Vagina (tissue), 2 donors: ENCODE results near the gene PLA2G4B. TPM values are rescaled to one million over a fixed set of nuclear protein-coding genes. Genes with fewer than 3 reads are reported as not detected.
"Not testable (repeated sequence)": the region's sequence is repeated elsewhere in the genome, so short reads cannot be mapped to it uniquely, and the experiment has no call there.

Experiments used
- DNase-seq, 2 donors: peaks; one replicate each; pipeline ENCODE4 v3.0.0-alpha.2; 2017; ENCODE audit errors: extremely low spot score in 2 of 2
- H3K27ac ChIP-seq: fragments of 200-600 bp; sonication (generic); one replicate; pipeline ENCODE4 v1.5.1; 2019
- H3K27me3 ChIP-seq: fragments of 200-600 bp; sonication (generic); one replicate; pipeline ENCODE4 v1.5.1; 2019
- H3K36me3 ChIP-seq, 2 donors: fragments of 200-600 bp; sonication (generic); one replicate each; pipeline ENCODE4 v1.5.1; 2017 to 2019
- H3K4me1 ChIP-seq: fragments of 200-600 bp; sonication (generic); one replicate; pipeline ENCODE4 v1.5.1; 2019
- H3K4me3 ChIP-seq, 2 donors: fragments of 200-600 bp; sonication (generic); 1 replicate in 1 of 2; 2 replicates in 1 of 2; pipeline ENCODE4 v1.5.1; 2016 to 2019
- H3K9me3 ChIP-seq: fragments of 200-600 bp; sonication (generic); one replicate; pipeline ENCODE4 v1.5.1; 2019
- POLR2A ChIP-seq, 2 donors: fragments of 450-650 bp; IDR thresholded peaks; one replicate each; pipeline ENCODE4 v1.6.1; 2017; ENCODE audit warnings: antibody characterized with exemption in 2 of 2, mild to moderate bottlenecking in 2 of 2, moderate library complexity in 2 of 2
- POLR2AphosphoS5 ChIP-seq, 2 donors: sonication (generic); formaldehyde crosslinking; IDR thresholded peaks; one replicate each; pipeline ENCODE4 v1.9.0; 2017; ENCODE audit warnings: antibody characterized with exemption in 2 of 2, mild to moderate bottlenecking in 2 of 2, low read depth in 1 of 2; ENCODE audit not compliant: insufficient read depth in 1 of 2
- intact Hi-C: fragments of 100-400 bp; cut with DNase I; formaldehyde crosslinking; loops from one replicate; pipeline ENCODE4 v1.15.1; 2023
- total RNA-seq: library from RNA; depleted of rRNA; stranded (reverse); fragments of >200 nt; gene quantifications from one replicate; pipeline ENCODE4 v1.2.3, GENCODE V29; 2016
- TF ChIP-seq, protein P1 (sequence below), 3 experiments: fragments of 450-650 bp in 2 of 3; fragments of 200-600 bp in 1 of 3; sonication (generic) in 1 of 3; IDR thresholded peaks; one replicate each; pipeline ENCODE4 v1.5.1; 2017 to 2019; ENCODE audit warnings: antibody characterized with exemption in 3 of 3, mild to moderate bottlenecking in 2 of 3, moderate library complexity in 2 of 3

Gene PLA2G4B
- total RNA-seq, 1 donor from 2014 or later = 34.1 TPM

DNA sequence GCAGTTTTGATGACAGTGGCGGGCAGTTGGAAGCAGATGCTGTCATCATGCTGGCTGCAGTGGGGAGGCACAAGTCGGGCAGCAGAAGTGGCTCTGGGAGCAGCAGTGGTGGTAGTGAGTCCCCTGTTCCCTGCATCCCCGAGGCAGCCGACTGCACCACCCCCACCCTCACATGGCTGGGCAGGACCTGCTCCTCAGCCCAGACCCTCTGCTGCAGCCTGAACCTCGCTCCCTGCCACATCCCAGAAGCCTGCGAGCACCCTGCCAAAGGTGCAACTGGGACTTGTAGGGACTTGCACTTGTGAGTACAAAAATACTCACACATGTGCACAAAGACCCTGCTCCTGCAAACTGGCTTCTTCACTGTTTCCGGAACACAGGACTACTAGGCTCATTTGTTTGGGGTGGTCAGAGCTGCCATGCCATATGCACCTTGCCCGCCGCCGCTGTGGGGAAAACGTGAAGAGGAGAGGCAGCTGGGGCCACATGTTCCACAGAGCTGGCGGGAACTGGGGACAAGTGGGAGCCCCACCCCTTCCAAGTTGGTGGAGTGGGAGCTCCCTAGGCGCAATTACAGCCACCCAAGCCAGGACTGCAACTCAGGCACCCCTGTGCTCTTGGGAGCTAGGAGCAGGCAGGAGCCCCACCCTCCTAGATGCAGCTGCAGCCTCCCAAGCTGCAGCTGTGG, 8.5 kb upstream of the PLA2G4B start:
- no peak overlapping the region for H3K27ac ChIP-seq

DNA sequence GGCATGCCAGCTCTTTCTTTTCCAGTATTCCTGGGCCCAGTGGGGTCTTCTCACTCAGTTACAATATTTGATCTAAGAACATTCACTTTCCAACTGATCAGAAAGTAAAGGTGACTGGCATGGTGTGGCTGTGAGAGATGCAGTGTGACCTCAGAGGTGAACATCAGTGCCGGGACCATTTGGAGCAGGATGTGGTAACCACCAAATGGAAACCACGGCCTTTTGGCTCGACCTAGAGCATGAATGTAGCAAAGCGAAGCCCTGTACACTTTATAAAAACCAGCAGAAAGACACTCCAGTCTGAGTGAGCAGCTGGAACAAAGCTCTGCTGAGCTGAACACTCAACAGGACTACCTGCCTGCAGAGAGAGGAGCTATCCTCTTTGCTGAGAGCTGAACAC, 7.4 kb upstream of the PLA2G4B start:
- peak overlapping the region; percentile 42 for H3K27ac ChIP-seq
- H3K27me3 ChIP-seq, H3K9me3 ChIP-seq, DNase-seq, H3K4me3 ChIP-seq, intact Hi-C loops, H3K36me3 ChIP-seq: not testable (repeated sequence)
- H3K4me1 ChIP-seq = peaks cover 70% of the 10 kb centered on the region

More for the DNA sequence above, 8.5 kb upstream of the PLA2G4B start:
- peaks cover 70% of the 10 kb centered on the region for H3K4me1 ChIP-seq
- TF ChIP-seq POLR2AphosphoS5 (IDR thresholded peaks at IDR 0.05; ENCODE audit: insufficient read depth in 1 of 2, low read depth in 1 of 2) (no peak), POLR2A (IDR thresholded peaks at IDR 0.05) (no peak)
- TF ChIP-seq, protein P1, sequence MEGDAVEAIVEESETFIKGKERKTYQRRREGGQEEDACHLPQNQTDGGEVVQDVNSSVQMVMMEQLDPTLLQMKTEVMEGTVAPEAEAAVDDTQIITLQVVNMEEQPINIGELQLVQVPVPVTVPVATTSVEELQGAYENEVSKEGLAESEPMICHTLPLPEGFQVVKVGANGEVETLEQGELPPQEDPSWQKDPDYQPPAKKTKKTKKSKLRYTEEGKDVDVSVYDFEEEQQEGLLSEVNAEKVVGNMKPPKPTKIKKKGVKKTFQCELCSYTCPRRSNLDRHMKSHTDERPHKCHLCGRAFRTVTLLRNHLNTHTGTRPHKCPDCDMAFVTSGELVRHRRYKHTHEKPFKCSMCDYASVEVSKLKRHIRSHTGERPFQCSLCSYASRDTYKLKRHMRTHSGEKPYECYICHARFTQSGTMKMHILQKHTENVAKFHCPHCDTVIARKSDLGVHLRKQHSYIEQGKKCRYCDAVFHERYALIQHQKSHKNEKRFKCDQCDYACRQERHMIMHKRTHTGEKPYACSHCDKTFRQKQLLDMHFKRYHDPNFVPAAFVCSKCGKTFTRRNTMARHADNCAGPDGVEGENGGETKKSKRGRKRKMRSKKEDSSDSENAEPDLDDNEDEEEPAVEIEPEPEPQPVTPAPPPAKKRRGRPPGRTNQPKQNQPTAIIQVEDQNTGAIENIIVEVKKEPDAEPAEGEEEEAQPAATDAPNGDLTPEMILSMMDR (IDR thresholded peaks at IDR 0.05) = no peak
- H3K36me3 ChIP-seq = peaks cover 0 to 4% of the 10 kb centered on the region in 2 donors
- no peaks in the 10 kb centered on the region for H3K9me3 ChIP-seq
- H3K27me3 ChIP-seq = no peaks in the 10 kb centered on the region
- no peak overlapping the region for H3K4me3 ChIP-seq
- DNase-seq = no peak
- intact Hi-C loops = no loop called here

DNA sequence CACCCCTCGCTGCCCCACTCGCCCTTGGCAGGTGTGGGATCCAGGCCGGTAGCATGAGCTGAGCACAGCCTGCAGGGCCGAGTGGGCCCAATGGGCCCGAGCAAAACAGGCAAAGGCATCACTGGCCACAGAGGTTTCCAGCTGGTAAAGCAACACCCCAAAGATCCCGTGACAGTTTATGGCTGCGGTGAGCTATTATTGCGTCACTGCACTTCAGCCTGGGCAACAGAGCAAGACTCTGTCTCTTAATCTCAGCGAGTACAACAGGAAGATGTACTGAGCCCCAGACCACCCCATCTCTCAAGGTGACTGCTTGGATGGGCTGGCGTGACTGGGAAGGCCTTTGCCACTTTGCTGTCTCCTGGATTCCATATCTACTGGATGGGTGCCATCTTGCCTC, 6.4 kb upstream of the PLA2G4B start:
- DNase-seq = no peak
- Histone ChIP-seq H3K9me3 (no peaks in the 10 kb centered on the region), H3K4me3 (no peak overlapping the region), H3K27me3 (no peaks in the 10 kb centered on the region), H3K4me1 (peaks cover 70% of the 10 kb centered on the region), H3K36me3 (no peaks in the 10 kb centered on the region), H3K27ac (peak overlapping the region; percentile 42)
- TF ChIP-seq POLR2AphosphoS5 (IDR thresholded peaks at IDR 0.05; ENCODE audit: insufficient read depth in 1 of 2, low read depth in 1 of 2) = peak in 1 of 2 donors; percentile 6
- TF ChIP-seq POLR2A (IDR thresholded peaks at IDR 0.05) = no peak
- TF ChIP-seq, protein P1 (IDR thresholded peaks at IDR 0.05) = no peak
- intact Hi-C loops = no loop called here

DNA sequence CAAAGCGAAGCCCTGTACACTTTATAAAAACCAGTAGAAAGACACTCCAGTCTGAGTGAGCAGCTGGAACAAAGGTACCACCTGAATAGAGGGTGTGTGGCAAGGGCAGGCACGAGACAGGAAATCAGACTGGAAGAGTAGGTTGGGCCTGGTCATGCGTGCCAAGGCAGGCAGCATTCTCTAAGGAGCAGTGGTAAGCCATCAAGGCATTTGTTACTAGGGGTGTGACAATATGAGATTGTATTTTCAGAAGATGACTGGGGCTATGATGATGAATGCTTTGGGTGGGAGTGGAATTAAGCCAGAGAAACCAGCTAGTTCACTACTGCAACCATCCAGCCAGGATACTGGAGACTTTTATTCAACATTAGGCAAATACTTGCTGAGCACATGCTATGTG, 5.8 kb upstream of the PLA2G4B start:
- Histone ChIP-seq H3K36me3 (no peaks in the 10 kb centered on the region), H3K9me3 (no peaks in the 10 kb centered on the region), H3K27me3 (no peaks in the 10 kb centered on the region), H3K4me1 (peaks cover 72% of the 10 kb centered on the region), H3K27ac (peak overlapping the region; percentile 42), H3K4me3 (no peak overlapping the region)
- intact Hi-C loops = no loop called here
- peak in 1 of 2 donors; percentile 85 for TF ChIP-seq POLR2AphosphoS5 (IDR thresholded peaks at IDR 0.05; ENCODE audit: insufficient read depth in 1 of 2, low read depth in 1 of 2)
- TF ChIP-seq, protein P1 (IDR thresholded peaks at IDR 0.05) = no peak
- DNase-seq = no peak

DNA sequence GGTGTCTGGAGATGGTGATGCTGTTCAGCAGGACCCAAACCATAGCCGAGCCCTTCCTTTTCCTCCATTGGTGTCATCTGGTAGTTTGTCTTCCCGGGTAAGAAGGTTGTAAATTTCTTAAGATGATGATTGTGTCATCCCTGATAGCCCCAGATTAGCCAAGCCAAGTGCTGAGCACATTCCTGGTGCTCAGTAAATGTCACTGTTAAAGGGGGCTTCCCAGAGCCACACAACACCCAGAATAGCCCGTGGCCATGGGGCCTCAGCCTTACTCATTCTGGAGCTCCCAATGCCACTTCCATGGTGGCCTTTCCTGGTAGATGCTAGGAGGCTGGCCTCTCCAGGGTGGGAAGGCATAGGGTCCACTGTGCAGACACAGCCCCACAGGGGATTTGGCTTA, 4.6 kb upstream of the PLA2G4B start:
- TF ChIP-seq, protein P1 (IDR thresholded peaks at IDR 0.05) = no peak
- TF ChIP-seq POLR2A (IDR thresholded peaks at IDR 0.05) (no peak), POLR2AphosphoS5 (IDR thresholded peaks at IDR 0.05; ENCODE audit: insufficient read depth in 1 of 2, low read depth in 1 of 2) (no peak)
- Histone ChIP-seq H3K4me3 (no peak overlapping the region), H3K9me3 (no peaks in the 10 kb centered on the region), H3K27ac (no peak overlapping the region), H3K4me1 (peaks cover 72% of the 10 kb centered on the region), H3K27me3 (no peaks in the 10 kb centered on the region), H3K36me3 (no peaks in the 10 kb centered on the region)
- intact Hi-C loops = no loop called here
- no peak for DNase-seq
